Limb (tissue), 2 donors: ENCODE measurements around the gene LMX1B.

ENCODE experiments used
- DNase-seq, 2 donors: peaks; one replicate each; pipeline ENCODE4 v3.0.0-alpha.2; 2016; ENCODE audit errors: extremely low spot score in 2 of 2

LMX1B gene

DNA sequence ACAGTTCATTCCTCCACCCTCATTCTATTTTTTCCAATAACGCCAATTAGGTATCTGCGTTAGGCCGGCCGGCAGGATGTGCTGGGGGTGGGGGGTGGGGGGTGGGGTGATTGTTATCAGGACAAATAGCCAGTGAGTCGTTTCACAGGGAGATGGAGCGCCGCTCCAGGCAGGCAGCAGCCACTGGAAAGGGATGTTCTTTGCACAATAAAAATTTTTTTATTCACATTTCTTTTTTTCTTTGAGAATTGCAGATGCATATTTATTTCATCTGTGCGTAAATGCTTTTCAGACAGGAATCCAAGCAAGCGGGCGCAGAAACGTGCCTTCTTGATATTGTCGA lies 4.1 kb downstream of the LMX1B start:
- peak in 1 of 2 donors; percentile 43 for DNase-seq

DNA sequence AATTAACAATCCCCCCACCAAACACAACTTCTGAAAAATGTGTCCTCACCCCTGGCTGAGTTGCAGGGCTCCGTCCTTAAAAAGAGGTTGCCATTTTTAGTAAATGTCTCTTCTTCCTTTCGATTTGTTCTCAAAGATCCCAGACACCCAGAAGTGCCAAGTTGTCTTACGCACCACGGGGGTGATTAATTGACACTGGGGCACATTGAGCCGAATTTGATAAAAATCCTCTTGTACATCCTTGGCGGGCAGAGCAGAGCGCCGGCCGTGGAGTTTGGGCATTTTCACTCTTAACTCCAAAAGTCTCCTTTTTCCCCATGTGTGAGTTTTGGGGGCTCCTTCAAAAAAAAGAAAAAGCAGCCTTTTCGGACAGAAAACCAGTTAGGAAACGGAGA lies 4.5 kb downstream of the LMX1B start:
- no peak for DNase-seq

DNA sequence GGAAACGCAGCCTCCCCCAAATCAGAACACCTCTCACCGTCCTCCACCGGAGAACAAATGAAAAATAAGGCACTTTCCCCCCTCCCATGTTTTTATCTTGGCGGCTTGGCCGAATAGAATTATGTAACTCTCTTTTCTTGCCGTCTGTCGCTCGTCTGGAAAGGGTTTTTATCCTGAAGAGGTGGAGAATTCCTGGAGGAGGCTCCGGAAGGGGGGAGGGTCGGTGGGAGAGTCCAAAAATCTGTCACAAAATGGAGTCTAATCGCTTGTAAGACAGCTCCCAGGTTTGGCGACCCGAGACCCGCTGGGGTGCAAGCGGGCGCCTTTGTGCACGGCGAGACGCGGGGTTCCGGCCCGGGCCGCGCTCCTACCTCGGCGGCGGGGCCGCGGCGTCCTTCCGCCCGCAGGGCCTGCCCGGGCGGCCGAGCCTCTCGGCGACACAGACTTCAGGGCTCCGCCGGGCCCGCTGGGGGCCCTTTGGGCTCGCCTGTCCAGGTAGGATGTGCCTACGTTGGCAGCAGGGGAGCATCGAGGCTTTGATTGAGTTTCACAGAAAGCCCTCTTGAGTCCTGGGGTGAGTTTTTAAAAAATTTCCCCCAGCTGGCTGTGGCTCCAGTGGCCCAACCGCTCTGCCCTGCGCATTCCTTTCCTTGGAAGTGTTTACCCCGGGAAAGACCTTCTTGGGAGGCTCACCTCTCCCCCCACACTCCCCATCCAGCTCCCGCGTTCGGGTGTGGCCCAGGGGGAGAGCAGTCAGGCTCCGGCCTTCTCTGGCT lies 5.0 kb downstream of the LMX1B start:
- DNase-seq = peak in 1 of 2 donors; percentile 51

- DNase-seq = no peak
These were observed 5.8 kb downstream of the LMX1B start for GRCh38 chr9:126619361-126620135.

GRCh38 chr9:126620478-126620877 lies 6.8 kb downstream of the LMX1B start:
- DNase-seq = no peak

DNA sequence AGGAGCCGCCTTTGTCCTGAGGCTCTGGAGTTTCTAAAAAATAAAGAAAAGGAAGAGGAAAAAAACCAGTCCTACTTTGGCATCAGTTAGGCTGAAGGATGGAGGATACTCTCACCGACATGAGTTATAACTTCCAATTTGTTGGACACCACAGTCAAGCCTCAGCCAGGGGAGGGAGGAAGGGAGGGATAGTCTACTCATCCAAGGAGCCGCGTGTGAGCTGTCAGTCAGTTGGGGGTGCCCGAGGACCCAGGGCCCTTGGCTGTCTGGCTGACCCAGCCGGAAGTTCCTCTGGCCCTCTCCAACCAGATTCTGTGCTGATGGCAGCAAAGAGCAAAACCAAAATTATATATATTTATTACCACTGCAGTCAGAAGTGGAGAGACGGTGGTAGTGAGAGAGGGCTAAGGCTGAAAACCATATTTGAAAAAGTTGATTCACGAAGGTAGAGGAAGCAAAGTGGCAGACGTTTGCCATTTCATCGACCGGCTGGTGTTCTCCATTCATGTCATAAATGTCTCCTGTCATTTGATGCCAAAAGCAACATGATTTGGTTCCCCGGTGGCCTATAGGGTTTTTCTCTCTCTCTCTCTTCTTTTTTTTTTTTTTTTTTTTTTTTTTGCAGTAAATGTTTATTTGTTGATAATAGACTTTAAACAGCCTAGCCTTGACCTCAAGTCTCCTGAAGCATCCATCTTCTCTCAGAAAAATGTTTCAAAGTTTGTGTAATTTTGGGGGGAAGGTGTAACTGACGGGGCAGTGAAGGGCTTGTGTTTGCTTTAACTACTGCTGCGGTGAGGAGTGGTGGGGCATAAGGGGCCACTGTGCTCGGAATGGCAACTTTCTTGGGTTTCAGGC lies 7.6 kb downstream of the LMX1B start:
- DNase-seq = no peak

GRCh38 chr9:126621919-126622735 lies 8.4 kb downstream of the LMX1B start:
- DNase-seq = no peak

DNA sequence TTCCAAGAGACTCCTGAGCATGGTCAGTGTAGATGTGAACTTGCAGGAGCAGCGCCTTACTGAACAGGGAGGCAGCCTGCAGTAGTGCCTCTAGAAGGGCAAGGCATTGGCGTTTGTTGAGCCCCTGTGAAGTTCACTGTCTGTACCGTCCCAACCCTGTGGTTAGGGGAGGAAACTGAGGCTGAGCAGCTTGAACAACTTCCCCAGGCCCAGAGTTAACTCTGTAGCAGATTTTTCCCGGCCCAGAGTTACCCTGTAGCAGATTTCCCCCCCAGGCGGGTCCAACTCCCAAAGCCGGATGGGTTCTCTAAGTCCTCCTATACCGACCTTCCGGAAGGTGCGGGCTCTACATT lies 9.6 kb downstream of the LMX1B start:
- DNase-seq = no peak

GRCh38 chr9:126623667-126624478 lies 10.1 kb downstream of the LMX1B start:
- DNase-seq = no peak

GRCh38 chr9:126624479-126624826 lies 10.7 kb downstream of the LMX1B start:
- DNase-seq = no peak

- DNase-seq = no peak
These were observed 11.2 kb downstream of the LMX1B start for GRCh38 chr9:126624912-126625311.

DNA sequence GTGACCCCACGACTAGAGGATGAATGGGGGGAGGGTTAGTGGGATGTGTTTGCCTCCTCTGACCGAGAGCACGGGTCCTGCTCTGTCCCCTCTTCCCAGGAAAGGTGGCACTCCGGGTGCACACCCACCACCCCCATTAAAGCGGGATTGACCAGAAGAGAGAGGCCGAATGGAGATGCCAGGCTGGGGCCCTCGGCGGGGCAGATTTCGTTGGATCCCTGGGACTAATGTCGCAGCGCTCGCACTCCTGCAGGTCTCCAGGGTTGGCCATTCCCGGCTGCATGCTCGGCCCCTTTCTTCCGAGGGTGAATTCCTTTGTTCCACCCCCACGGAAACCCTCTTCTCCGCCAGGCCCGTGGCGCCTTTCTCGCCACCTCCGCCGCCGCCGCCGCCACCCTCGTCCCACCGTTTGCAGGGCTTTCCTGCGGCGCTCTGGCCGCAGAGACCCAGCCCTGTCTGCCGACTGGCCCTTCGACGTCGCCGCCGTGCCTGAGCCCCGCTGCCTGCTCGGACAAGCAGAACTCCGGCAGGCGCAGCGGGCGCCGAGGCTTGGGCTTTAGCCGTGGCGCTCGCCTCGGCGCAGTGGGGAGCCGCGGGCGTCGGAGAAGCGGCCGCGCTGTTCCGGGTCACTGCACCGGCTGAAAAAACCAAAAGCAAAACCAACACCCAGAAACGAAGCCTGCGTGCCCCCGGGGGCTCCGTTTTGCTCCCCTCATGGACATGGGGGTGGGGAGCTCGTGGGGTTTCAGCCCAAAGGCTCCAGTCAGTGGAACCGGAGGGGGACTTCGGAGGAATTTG lies 11.8 kb downstream of the LMX1B start:
- no peak for DNase-seq

- DNase-seq = no peak
These were observed 12.6 kb downstream of the LMX1B start for GRCh38 chr9:126626127-126626925.

DNA sequence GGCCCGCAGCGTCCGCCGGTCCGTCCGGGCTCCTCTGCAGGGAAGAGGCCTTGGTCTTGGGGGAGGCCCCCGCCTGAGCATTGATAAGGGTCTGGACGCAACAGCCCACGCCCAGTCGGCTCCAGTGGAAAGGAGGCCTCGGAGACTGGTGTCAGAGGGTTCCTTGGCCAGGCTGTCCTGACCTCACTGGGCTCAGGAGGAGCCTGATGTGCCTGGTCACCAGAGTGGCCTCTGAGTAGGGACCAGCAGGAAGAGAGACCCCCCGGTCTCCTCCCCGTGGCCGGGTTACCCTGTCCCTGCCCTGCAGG lies 13.2 kb downstream of the LMX1B start:
- DNase-seq = no peak

- no peak for DNase-seq
These were observed 14.4 kb downstream of the LMX1B start for GRCh38 chr9:126628146-126628545.

GRCh38 chr9:126628969-126629674 lies 15.4 kb downstream of the LMX1B start:
- DNase-seq = no peak

GRCh38 chr9:126630458-126631237 lies 16.9 kb downstream of the LMX1B start:
- no peak for DNase-seq

GRCh38 chr9:126631254-126631653 lies 17.5 kb downstream of the LMX1B start:
- no peak for DNase-seq
